Upper lobe of left lung (tissue), 4 donors: ENCODE data around the gene SLC22A2.

Source experiments
- CTCF ChIP-seq, 6 experiments: fragments of 450-650 bp in 4 of 6; fragments of 200-600 bp in 2 of 6; sonication (generic) in 2 of 6; IDR thresholded peaks; one replicate each; pipeline ENCODE4 v1.5.1; 2016 to 2019; ENCODE audit warnings: antibody characterized with exemption in 6 of 6
- POLR2A ChIP-seq, 4 donors: fragments of 450-650 bp; IDR thresholded peaks; one replicate each; pipeline ENCODE4 v1.5.1; 2016 to 2017; ENCODE audit warnings: antibody characterized with exemption in 4 of 4, mild to moderate bottlenecking in 2 of 4

DNA sequence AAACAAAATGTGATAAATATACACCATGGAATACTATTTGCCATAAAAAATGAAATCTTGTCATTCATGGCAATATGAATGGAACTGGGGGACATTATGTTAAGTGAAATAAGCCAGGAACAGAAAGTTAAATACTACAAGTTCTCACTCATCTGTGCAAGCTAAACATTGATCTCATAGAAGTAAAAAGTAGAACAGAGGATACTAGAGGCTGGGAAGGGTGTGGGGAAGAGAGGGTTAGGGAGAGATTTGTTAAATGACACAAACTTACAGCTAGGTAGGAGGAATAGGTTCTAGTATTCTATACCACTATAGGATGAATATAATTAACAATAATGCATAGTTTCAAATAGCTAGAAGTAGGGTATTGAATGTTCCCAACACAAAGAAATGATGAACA, 61.0 kb downstream of the SLC22A2 start:
- TF ChIP-seq POLR2A (IDR thresholded peaks at IDR 0.05) (no peak), CTCF (IDR thresholded peaks at IDR 0.05) (no peak)
